HG03066 (cell line): Measurements from ENCODE around the gene RNF125.
"Not testable (repeated sequence)": the region's sequence is repeated elsewhere in the genome, so short reads cannot be mapped to it uniquely, and the experiment has no call there.

Experiments used
- ATAC-seq: cut with Tn5 transposase; IDR thresholded peaks from one replicate; pipeline ENCODE4 v1.9.1; 2021; ENCODE audit warnings: low read depth; ENCODE audit not compliant: unreplicated experiment

RNF125 gene

DNA sequence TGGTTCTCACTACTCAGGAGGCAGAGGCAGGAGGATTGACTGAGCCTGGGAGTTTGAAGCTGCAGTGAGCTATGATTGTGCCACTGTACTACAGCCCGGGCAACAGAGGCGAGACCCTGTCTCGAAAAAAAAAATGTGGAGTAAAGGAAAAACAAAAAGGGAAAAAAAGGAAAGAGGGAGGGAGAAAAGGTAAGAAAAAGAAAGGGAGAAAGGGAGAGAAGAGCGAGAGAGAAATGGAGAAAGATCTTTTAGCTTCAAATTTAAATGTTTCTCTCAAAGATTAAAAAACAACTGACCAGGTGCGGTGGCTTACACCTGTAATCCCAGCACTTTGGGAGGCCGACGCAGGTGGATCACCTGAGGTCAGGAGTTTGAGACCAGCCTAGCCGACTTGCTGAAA lies 65.2 kb downstream of the RNF125 start:
- ATAC-seq: no peak

DNA sequence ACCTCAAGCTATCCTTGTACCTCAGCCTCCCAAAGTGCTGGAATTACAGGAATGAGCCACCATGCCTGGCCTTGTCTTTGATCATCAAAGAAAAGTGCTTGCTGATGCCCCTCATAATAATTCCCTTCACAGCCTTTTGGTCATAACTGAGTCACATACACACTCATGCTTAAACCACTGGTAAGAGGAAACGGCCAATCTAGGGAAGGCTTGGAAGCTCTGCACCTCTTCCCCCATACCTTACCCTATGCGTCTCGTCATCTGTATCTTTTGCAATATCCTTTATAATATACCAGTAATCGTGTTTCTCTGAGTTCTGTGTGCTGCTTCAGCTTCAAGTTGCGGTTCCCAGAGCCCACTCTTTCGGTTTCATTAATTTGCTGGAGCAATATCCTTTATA lies 68.3 kb downstream of the RNF125 start:
- no peak for ATAC-seq

DNA sequence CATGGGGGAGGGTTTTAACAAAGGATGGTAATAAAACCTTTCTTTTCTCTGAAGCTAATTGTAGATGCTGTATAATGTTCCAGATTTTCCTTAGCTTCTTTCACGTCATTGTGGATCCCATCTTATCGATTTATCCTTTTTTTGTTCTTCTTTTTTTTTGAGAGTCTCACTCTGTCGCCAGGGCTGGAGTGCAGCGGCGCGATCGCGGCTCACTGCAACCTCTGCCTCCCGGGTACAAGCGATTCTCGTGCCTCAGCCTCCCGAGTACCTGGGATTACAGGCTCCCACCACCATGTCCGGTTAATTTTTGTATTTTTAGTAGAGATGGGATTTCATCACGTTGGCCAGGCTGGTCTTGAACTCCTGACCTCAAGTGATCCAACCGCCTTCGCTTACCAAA lies 72.2 kb downstream of the RNF125 start:
- not testable (repeated sequence) for ATAC-seq

DNA sequence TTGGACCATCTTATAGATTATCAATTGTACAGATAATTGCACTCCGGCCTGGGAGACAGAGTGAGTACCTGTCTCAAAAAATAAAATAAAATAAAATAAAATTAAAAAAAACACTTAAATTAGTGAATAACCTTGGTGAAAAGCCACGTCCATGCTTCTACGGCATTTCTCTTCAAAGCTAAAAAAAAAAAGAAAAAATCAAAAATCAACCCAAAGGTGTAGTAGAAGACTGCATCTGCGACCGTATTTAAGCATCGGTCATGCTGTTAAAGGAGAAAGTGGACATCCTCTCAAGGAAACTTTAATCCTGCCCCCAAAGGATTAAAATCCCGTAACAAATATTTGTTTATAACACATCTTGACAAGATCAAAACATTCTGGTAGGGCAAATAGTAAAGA lies 72.7 kb downstream of the RNF125 start:
- ATAC-seq: no peak

DNA sequence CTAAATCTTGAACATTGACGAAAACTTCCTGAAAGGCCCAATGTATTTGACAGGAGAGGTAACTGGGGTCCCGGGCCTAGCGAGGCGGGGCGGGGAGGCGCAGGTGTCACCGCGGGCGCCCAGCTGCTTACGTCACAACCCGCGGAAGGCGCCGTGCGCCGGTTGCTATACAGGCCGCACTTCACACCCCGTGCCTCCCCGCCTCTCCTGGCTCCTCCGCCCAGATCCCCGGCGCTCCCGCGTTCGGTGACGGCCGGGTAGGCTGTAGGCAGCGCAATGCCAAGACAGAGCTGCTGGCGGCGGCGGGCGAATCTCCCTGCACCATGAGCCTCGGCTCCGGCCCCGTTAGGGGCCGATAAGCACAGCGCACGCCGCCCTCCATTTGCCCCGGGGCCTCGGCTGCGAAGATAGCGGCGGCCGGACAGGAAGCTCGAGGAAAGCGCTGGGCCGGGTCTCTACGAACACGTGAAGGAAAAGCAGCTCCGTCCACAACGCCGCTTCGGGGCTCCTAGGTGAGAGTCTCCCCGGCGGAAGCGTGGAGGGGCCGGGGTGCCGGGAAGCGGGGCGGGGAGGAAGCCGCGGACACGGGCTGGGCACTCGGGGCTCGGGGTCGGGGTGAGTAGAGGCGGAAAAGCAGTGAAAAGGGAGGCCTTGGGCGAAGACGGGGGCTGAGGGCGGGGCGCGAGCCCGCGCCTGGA lies 73.2 kb downstream of the RNF125 start, which contains the start of gene RNF138:
TSS of gene RNF138 (plus strand) at position 151 of the 698 bp plus-strand sequence. CDS start 903 bp downstream, outside the sequence.
- ATAC-seq: peak; percentile 53

DNA sequence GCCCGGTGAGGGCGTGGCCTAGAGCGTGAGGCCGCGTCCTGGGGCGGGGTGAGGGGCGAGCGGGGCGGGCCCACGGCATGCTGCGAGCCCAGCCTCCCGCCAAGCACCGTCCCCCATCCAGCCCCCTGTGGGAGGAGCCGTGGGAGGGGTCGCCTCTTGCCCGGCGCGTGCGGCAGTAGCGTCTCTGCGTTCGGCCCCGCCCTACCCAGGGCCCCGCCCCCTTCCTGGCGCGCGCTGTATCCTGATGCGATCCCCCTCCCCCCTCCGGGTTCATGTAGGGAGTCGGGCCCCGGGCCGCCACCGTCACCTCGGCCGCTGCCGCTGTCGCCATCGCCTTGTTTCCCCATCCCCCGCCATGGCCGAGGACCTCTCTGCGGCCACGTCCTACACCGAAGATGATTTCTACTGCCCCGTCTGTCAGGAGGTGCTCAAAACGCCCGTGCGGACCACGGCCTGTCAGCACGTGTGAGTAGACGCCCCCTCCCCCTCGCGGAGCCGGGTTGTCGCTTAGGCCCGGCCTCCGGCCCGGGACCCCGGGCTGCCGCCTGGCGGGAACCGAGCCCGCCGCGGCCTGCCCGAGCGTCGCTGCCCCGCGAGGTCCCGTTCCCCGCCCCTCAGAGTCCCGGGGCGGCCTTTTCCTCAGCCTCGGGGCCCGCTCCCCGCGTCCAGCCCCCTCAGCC lies 73.9 kb downstream of the RNF125 start:
- peak; percentile 67 for ATAC-seq

DNA sequence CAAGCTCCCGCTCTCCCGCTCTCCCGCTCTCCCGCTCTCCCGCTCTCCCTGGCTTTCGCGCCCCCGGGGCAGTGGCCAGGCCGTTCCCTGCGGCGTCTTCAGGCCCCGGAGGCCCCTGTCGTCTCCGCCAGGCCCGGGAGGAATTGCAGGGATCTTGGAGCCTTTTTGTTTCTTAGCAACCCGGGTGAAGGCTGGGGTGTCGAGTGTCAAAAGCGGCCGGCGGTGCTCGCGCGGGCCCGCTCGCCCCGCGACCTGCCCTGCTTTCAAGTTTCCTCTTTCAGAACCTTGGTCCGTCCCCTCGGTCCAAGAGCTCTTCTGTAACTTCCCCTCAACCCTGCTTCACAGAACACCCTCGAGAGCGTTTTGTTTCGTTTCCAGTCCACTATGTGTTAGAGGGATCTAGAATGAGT lies 74.5 kb downstream of the RNF125 start:
- peak; percentile 31 for ATAC-seq

DNA sequence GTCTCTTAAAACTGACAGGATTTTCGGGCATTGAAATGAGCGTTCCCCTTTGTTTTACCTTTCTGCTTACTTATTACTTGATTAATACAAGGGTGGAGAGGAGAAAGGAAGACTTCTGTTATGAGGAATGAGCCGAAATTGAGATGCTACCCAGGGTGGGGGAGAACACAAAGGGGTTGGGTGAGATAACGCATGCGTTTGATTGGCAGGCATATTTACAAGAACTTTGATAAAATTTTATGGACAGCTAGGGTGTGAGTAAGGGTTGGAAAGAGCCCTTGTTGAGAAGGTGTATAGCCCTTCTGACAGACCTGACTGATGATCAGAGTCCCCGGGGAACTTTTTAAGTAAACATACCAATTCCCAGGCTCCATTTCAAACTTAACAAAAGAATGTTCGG lies 74.9 kb downstream of the RNF125 start:
- ATAC-seq: no peak

DNA sequence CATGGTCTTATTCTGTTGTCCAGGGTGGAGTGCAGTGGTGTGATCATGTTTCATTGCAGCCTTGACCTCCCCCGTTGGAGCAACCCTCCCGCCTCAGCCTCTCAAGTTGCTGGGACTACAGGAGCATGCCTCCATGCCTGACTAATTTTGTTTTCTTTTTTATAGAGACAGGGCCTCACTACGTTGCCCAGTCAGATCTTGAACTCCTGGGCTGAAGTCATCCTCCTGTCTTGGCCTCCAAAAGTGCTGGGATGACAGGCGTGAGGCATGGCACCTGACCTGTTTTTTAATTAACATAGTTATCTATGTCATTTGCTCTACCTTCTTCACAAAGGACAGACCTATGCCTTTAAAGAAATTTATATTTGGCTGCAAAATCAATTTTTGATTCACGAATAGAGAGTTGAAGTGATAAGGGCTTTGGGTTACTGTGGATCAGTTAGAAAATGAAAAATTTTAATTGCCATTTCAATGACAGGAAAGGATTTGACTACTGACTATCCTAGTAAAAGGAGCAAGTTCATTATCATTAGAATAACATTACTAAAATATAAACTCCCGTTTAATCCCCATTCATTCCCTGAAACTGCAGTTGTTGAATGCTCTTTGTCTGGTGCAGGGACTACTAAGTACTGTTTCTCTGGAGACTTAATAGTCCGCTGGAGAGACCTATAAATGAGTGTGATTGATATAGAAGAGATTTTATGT lies 76.7 kb downstream of the RNF125 start:
- ATAC-seq: no peak

DNA sequence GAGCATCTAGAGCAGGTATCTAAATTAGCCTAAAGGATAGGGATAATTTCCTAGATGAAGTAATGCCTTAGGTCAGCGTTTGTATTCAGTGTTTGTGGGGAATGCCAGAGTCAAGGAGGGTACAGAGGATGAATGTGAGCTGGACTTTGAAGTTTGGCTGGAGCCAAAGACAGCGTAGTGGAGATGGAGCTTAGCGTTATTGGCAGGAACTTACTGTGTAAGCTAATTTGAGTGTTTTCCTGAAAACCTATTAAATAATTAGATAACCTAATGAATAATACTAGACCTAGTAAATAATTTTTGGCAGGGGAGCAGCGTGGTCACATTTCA lies 77.2 kb downstream of the RNF125 start:
- no peak for ATAC-seq

DNA sequence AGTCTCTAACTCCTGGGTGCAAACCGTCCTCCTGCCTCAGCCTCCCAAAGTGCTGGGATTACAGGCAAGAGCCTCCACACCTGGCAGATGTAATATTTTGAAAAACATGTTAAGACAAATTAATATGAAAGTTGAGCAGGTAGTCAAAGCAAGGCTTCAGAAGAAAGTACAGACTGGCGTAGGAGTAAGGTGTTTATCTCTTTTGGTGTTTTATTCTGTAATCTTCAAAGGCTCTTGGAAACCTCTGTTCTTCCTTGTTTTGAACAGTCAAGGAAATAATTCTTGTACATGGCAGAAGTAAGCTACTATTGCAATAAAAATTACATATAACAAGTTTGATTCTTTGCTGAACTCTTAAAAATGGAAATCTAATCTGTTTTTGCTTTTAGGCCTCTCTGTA lies 78.3 kb downstream of the RNF125 start:
- ATAC-seq: no peak

DNA sequence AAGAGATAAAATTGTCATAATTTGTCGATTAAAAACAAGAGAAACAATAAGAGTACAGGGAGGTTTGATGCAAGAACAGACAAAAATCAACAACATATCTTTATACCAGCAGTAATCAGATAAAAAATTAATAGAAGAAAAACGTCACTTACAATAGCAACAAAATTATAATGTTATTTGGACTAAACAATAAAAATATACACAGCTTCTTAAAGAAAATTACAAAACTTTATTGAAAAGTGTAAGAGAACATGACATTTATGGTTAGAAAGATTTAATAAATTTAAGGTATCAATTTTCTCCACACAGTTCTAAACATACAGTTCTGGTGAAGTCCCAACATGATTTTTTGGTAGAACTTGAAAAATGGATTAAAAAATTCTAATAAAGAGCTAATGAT lies 85.9 kb downstream of the RNF125 start:
- no peak for ATAC-seq

DNA sequence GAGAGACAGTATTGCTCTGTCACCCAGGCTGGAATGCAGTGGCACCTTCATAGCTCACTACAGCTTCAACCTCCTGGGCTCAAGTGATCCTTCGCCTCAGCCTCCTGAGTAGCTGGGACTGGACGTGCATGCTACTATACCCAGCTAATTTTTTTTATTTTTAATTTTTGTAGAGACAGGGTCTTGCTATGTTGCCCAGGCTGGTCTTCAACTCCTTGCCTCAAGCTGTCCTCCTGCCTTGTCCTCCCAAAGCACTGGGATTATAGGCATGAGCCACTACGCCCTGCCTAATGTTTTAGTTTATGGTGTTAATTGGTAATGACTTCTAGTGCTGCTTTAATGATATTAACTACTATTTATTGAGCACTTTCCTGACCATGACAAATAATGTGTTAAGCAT lies 91.4 kb downstream of the RNF125 start:
- ATAC-seq: no peak

DNA sequence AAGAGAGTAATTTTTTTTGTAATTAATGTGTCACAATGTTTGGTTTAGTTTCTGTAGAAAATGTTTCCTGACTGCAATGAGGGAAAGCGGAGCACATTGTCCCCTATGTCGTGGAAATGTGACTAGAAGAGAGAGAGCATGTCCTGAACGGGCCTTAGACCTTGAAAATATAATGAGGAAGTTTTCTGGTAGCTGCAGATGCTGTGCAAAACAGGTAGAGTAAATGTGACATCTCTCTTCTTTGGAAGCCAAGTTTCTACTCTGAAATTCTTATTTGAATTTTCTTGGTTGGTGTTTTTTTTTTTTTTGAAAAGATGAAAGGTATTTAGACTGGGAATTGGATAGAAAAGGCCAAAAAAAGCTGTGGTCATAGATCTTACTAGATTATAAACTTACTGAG lies 93.1 kb downstream of the RNF125 start:
- ATAC-seq: no peak

DNA sequence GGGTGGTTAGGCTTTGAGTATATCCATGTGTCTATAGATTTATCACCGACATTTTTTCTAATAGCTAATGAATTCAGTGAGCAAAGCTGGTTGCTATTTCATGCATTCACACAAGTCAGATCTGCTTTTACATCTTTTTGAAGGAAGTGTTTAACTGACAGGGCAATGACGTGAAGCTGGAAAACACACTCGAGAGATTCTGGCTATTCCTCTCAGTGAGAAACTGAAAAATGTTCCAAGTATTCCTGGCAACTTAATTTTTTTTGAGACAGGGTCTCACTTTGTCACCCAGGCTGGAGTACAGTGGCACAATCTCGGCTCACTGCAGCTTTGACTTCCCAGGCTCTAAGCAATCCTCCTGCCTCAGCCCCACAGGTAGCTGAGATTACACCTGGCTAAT lies 94.2 kb downstream of the RNF125 start:
- ATAC-seq: no peak

DNA sequence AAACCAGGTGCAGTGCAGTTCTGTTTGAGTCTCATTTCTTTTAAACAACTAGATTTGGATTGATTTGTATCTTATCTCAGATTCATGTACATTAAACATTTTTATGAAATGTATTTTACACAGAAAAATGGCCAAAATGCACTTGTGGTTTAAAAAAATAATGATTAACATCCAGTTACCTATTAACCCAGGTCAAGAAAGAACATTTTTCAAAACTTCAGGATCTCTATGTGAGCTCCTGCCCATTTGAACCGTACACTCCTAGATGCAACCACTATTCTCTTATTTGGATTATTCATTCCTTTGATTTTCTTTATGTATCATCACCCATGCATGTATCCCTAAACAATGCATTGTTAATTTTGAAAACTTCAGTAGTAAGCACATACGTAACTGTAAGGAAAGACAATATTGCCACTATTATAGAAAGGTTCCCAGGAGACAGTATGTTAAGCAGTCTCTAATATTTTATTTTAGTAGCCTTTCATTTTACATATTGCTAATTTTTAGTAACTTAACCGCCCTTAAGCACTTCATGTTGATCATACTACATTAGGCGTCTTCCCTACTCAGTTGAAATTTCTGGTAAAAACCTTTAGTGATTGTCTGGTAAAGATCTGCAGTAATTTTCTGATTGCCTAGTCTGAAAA lies 95.8 kb downstream of the RNF125 start:
- ATAC-seq: no peak

DNA sequence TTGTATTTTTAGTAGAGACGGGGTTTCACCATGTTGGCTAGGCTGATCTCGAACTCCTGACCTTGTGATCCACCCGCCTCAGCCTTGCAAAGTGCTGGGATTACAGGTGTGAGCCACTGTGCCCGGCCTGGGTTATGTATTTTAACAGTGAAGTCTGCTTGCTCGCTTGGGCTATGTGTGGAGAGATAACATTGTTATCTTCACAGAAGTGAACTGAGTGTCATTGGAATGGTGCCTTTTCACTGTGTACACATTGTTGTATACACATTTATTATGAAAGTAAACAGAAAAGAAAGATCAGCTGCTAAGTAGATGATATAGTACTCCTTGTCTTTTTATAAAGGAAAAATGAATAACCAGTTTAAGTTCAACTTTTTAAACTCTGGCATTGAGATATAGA lies 103.4 kb downstream of the RNF125 start:
- ATAC-seq: no peak
